Subcutaneous abdominal adipose tissue (tissue), 5 donors: ENCODE data around the gene IP6K2.
"Not testable (repeated sequence)": the region's sequence is repeated elsewhere in the genome, so short reads cannot be mapped to it uniquely, and the experiment has no call there.

Experiments
- H3K27ac ChIP-seq: one replicate; pipeline ENCODE4 v1.7.0; 2013; ENCODE audit warnings: low read depth, mild to moderate bottlenecking, inconsistent platforms, low read length, moderate library complexity
- H3K27me3 ChIP-seq, 5 donors: one replicate each; pipeline ENCODE4 v1.7.0; 2013; ENCODE audit warnings: low read length in 5 of 5, inconsistent platforms in 1 of 5; ENCODE audit not compliant: control insufficient read depth in 5 of 5, insufficient read depth in 4 of 5
- H3K36me3 ChIP-seq, 5 donors: one replicate each; pipeline ENCODE4 v1.7.0; 2013; ENCODE audit warnings: low read length in 5 of 5; ENCODE audit not compliant: control insufficient read depth in 5 of 5, insufficient read depth in 5 of 5
- H3K4me1 ChIP-seq, 5 donors: one replicate each; pipeline ENCODE4 v1.7.0; 2013; ENCODE audit warnings: low read length in 5 of 5, mild to moderate bottlenecking in 3 of 5, moderate library complexity in 1 of 5; ENCODE audit not compliant: control insufficient read depth in 5 of 5, insufficient read depth in 5 of 5
- H3K4me3 ChIP-seq, 5 donors: one replicate each; pipeline ENCODE4 v1.7.0; 2013; ENCODE audit warnings: low read length in 5 of 5, low read depth in 1 of 5
- H3K9ac ChIP-seq, 5 donors: one replicate each; pipeline ENCODE4 v1.7.0; 2013; ENCODE audit warnings: low read length in 5 of 5, mild to moderate bottlenecking in 4 of 5, moderate library complexity in 3 of 5
- H3K9me3 ChIP-seq, 5 donors: one replicate each; pipeline ENCODE4 v1.7.0; 2013; ENCODE audit warnings: low read length in 5 of 5; ENCODE audit not compliant: control insufficient read depth in 5 of 5
- donor health status: healthy.
- donor health status: healthy.
- donor health status: healthy.
- donor health status: healthy.
- donor health status: healthy.

The IP6K2 gene, protein sequence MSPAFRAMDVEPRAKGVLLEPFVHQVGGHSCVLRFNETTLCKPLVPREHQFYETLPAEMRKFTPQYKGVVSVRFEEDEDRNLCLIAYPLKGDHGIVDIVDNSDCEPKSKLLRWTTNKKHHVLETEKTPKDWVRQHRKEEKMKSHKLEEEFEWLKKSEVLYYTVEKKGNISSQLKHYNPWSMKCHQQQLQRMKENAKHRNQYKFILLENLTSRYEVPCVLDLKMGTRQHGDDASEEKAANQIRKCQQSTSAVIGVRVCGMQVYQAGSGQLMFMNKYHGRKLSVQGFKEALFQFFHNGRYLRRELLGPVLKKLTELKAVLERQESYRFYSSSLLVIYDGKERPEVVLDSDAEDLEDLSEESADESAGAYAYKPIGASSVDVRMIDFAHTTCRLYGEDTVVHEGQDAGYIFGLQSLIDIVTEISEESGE

DNA sequence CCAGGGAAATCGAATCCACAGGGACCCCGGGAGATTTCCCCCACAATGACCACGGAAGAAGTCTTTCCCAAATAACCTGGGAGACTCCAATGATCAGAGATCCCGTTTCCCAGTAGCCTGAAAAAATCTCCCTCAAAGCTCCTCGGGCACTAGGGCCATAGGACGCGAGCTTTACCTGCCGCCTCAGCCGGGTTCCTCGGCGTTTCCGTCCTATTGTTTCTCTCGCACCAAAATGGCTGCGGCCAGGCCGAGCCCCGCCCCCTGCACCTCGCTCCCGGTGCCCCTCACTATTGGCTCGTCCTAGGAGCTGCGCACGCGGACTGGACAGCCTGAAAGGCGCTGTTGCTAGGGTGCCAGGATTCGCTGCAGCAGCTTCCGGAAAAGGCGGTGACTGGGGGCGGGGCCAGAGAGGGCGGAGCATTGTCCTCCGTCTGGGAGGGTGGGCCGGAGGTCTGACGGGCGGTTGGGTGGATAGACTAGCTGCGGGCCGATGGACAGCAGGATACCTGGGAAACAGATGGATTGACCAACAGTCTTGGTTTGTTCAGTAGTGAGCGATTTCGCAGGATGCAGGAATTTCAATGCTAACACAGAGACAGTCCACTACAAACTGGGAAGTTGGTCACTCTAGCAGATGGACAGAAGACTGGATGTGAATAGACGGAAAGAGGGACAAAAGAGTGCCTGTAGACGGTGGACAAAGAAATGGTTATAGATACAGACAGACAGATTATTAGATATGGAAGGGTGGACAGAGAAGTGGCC lies at the start of gene IP6K2:
Gene IP6K2, minus strand, starts transcription at position 240 of the 765 bp plus-strand sequence. CDS start 21,930 bp downstream, outside the sequence.
- peak within 1 kb of the TSS; percentile 81 for H3K27ac ChIP-seq
- H3K9me3 ChIP-seq = no peaks in the 10 kb centered on the region
- H3K4me1 ChIP-seq = peaks cover 0 to 35% (median 29%) of the 10 kb centered on the region in 5 donors
- H3K27me3 ChIP-seq = no peaks in the 10 kb centered on the region
- peaks cover 0 to 12% (median 0%) of the 10 kb centered on the region in 5 donors for H3K36me3 ChIP-seq
- H3K4me3 ChIP-seq = peak within 1 kb of the TSS; percentile 92 to 100 (median 98)
- peak within 1 kb of the TSS; percentile 68 to 99 (median 95) for H3K9ac ChIP-seq

DNA sequence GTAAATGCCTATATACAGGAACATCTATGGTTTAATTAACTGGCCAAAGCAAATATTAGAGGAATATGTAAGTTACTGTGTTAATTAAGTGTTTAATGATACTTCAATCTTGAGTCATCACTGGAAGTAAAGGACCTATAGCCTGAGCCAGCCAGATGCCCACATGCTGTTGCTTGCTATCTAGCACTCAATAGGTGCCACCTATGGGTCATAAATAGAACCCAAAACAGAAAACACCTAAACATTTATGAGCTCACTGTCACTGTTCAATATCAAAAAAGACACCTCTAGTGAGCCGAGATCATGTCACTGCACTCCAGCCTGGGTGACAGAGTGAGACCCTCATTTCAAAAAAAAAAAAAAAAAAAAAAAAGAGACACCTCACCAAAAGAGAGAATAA lies 48.4 kb upstream of the IP6K2 start:
- H3K4me1 ChIP-seq = peaks cover 0 to 5% (median 0%) of the 10 kb centered on the region in 5 donors
- peaks cover 25 to 60% (median 44%) of the 10 kb centered on the region in 5 donors for H3K36me3 ChIP-seq

DNA sequence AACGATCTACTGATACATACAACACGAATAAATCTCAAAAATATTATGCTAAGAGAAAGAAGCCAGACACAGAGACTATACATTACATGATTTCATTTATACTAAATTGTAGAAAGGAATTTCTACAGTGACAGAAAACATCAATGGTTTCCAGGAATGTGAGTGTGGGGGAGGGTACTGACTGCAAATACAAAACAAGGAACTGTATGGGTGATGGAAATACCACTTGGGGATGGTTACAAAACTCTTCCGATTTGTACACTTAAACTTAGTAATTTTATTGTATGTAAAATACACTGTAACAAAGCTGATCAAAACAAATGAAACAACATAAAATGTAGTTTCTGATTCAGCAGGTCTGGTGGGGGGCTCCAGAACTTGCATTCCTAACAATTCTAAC lies 45.8 kb upstream of the IP6K2 start:
- H3K27me3 ChIP-seq = no peaks in the 10 kb centered on the region
- no peak overlapping the region for H3K4me3 ChIP-seq
- H3K27ac ChIP-seq = no peak overlapping the region
- peaks cover 0 to 4% (median 0%) of the 10 kb centered on the region in 5 donors for H3K4me1 ChIP-seq
- peaks cover 21 to 52% (median 45%) of the 10 kb centered on the region in 5 donors for H3K36me3 ChIP-seq
- no peak overlapping the region for H3K9ac ChIP-seq
- H3K9me3 ChIP-seq = no peaks in the 10 kb centered on the region

More for the DNA sequence above, 48.4 kb upstream of the IP6K2 start:
- no peak overlapping the region for H3K4me3 ChIP-seq
- H3K9me3 ChIP-seq = no peaks in the 10 kb centered on the region
- H3K27me3 ChIP-seq = no peaks in the 10 kb centered on the region
- no peak overlapping the region for H3K9ac ChIP-seq
- no peak overlapping the region for H3K27ac ChIP-seq

DNA sequence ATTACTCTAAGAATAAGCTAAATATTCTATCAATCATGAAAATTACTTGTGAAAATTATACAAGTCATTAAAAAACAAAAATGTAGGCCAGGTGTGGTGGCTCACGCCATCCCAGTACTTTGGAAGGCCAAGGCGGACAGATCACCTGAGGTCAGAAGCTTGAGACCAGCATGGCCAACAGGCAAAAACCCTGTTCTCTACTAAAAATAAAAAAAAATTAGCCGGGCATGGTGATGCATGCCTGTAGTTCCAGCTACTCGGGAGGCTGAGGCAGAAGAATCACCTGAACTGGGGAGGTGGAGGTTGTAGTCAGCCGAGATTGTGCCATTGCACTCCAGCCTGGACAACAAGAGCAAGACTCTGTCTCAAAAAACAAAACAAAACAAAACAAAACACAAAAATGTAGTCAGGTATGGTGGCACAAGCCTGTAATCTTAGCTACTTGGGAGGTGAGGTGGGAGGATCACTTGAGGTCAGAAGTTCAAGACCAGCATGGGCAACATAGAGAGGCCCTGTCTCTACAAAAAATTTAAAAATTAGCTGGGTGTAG lies 43.0 kb upstream of the IP6K2 start:
- H3K9ac ChIP-seq, H3K4me1 ChIP-seq, H3K27me3 ChIP-seq, H3K9me3 ChIP-seq, H3K4me3 ChIP-seq, H3K27ac ChIP-seq: not testable (repeated sequence)
- peaks cover 20 to 51% (median 40%) of the 10 kb centered on the region in 5 donors for H3K36me3 ChIP-seq

DNA sequence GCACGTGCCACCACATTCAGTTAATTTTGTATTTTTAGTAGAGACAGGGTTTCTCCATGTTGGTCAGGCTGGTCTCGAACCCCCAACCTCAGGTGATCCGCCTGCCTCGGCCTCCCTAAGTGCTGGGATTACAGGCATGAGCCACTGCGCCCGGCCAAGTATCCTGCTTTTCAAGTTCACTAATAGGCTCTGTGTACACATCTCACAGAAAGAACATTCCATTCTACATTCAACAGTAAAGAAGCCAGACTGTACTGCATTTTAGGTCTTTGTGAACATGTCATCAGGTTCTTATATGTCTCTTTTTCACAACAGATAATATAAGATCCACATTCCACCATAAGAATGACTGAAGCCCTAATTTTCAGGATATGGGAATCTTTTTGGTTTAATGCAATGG lies 42.5 kb upstream of the IP6K2 start:
- not testable (repeated sequence) for H3K9me3 ChIP-seq, H3K4me3 ChIP-seq, H3K27ac ChIP-seq, H3K4me1 ChIP-seq, H3K27me3 ChIP-seq, H3K9ac ChIP-seq
- H3K36me3 ChIP-seq = peaks cover 17 to 46% (median 34%) of the 10 kb centered on the region in 5 donors

DNA sequence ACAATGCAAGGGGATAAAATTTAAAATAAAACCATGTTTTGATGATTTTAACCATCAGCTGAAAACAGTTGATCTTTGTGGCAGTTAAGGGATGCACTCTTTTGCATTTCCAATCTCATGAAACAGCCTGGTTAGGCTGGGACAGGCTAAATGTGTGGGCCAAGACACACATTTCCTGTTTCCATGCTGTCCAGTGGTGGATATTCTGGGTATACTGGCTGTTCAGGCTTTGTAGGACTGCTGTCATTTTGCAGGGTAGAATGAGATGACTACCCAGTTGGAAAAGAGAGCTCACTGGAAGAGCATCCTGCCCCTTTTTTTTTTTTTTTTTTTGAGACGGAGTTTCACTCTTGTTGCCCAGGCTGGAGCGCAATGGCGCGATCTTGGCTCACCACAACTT lies 42.0 kb upstream of the IP6K2 start:
- Histone ChIP-seq H3K27me3 (no peaks in the 10 kb centered on the region), H3K4me3 (no peak overlapping the region), H3K4me1 (peaks cover 0 to 9% (median 0%) of the 10 kb centered on the region in 5 donors), H3K36me3 (peaks cover 13 to 41% (median 30%) of the 10 kb centered on the region in 5 donors), H3K27ac (no peak overlapping the region), H3K9ac (no peak overlapping the region), H3K9me3 (no peaks in the 10 kb centered on the region)

DNA sequence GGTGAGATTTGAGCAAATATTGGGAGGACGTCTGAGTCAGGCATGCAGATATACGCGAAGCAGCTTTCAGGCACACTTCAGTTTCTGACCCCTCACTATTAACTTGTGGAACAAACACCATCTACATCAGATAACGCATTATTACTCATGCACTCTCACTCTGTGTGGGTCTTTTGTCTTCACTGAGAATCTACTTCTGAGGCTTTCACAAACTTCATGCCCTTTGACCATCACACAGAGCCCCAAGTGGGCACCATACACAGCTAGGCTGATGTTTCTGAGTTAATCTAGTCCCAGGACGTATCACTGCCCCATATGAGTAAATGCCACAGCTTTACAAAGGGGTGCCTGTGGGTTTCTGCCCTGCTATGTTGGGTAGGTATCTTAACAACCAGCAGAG lies 39.6 kb upstream of the IP6K2 start:
- Histone ChIP-seq H3K27ac (no peak overlapping the region), H3K36me3 (peaks cover 0 to 27% (median 24%) of the 10 kb centered on the region in 5 donors), H3K9ac (peak overlapping the region in 1 of 5 donors; percentile 20), H3K9me3 (no peaks in the 10 kb centered on the region), H3K4me1 (peaks cover 0 to 5% (median 2%) of the 10 kb centered on the region in 5 donors), H3K27me3 (no peaks in the 10 kb centered on the region), H3K4me3 (no peak overlapping the region)

DNA sequence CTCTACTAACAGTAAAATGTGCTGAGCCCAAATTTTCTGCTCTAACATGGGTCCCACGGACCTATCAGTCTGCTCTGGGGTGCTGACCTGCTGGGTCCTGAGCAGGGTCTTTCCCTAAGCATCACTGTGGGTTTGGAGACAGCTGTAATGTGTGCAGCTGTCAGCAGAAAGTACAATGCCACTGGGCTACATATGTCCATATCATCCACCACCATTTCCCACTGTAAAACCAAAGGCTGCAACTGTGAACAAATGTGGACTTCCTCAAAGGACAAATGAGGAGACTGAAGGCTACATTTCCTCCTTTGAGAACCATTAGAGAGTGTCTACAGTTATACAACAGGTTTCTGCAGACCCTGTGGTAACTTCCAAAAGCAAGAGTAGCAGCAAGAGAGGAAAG lies 33.8 kb upstream of the IP6K2 start:
- H3K9me3 ChIP-seq = no peaks in the 10 kb centered on the region
- H3K4me1 ChIP-seq = peaks cover 9 to 32% (median 25%) of the 10 kb centered on the region in 5 donors
- H3K27ac ChIP-seq = no peak overlapping the region
- H3K27me3 ChIP-seq = no peaks in the 10 kb centered on the region
- peaks cover 4 to 36% (median 21%) of the 10 kb centered on the region in 5 donors for H3K36me3 ChIP-seq
- H3K9ac ChIP-seq = no peak overlapping the region
- H3K4me3 ChIP-seq = no peak overlapping the region

DNA sequence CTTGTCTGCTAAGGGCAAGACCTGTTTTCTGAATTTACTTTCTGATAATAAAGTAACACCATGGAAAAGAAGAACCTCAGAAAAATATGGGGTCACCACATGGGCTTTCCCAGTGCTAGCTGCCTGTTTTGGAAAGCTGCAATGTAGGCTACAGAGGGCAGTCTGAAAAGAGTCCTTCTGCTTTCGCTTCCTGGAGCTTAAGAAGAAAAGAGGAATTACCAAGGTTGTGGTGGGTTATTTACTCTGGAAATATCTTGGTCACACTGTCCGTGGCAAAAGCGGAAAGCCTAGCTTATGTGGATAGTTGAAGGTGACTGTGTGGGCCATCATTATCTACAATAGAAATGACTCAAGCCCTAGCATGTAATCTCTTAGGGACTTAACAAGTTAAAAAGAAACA lies 31.7 kb upstream of the IP6K2 start:
- Histone ChIP-seq H3K9ac (no peak overlapping the region), H3K9me3 (peaks cover 0 to 3% (median 0%) of the 10 kb centered on the region in 5 donors), H3K27me3 (no peaks in the 10 kb centered on the region), H3K4me3 (no peak overlapping the region), H3K4me1 (peaks cover 9 to 30% (median 26%) of the 10 kb centered on the region in 5 donors), H3K27ac (no peak overlapping the region), H3K36me3 (peaks cover 4 to 39% (median 22%) of the 10 kb centered on the region in 5 donors)
